KMS-11 (cell line): ENCODE data around the gene RNASE1.
"Not testable (repeated sequence)": the region's sequence is repeated elsewhere in the genome, so short reads cannot be mapped to it uniquely, and the experiment has no call there.

Experiments
- H2AFZ ChIP-seq: fragments of 200-600 bp; sonication (generic); 2 replicates; pipeline ENCODE4 v1.6.1; 2016; ENCODE audit warnings: antibody characterized with exemption, mixed run types, low read depth
- H3K27ac ChIP-seq: fragments of 200-600 bp; sonication (generic); 2 replicates; pipeline ENCODE4 v1.6.1; 2016; ENCODE audit warnings: mild to moderate bottlenecking, mixed run types
- H3K27me3 ChIP-seq: fragments of 200-600 bp; sonication (generic); 2 replicates; pipeline ENCODE4 v1.6.1; 2017; ENCODE audit warnings: mild to moderate bottlenecking, low read depth, mixed run types, moderate library complexity; ENCODE audit not compliant: insufficient read depth
- H3K36me3 ChIP-seq: fragments of 200-600 bp; sonication (generic); 2 replicates; pipeline ENCODE4 v1.6.1; 2017; ENCODE audit warnings: mild to moderate bottlenecking, mixed run types; ENCODE audit not compliant: insufficient read depth
- H3K4me1 ChIP-seq: fragments of 200-600 bp; sonication (generic); 2 replicates; pipeline ENCODE4 v1.6.1; 2016; ENCODE audit warnings: mild to moderate bottlenecking, low read depth, mixed run types; ENCODE audit not compliant: poor library complexity, severe bottlenecking
- H3K4me2 ChIP-seq: fragments of 200-600 bp; sonication (generic); 2 replicates; pipeline ENCODE4 v1.7.0; 2016; ENCODE audit warnings: mild to moderate bottlenecking, mixed run types
- H3K4me3 ChIP-seq: fragments of 200-600 bp; sonication (generic); IDR thresholded peaks from 2 replicates; pipeline ENCODE4 v1.6.1; 2017; ENCODE audit warnings: low read depth, low read length, mixed read lengths; ENCODE audit not compliant: insufficient read depth
- H3K79me2 ChIP-seq: fragments of 200-600 bp; sonication (generic); 2 replicates; pipeline ENCODE4 v1.6.1; 2016; ENCODE audit warnings: low read depth, mixed run types; ENCODE audit not compliant: insufficient read depth
- H3K9ac ChIP-seq: fragments of 200-600 bp; sonication (generic); 2 replicates; pipeline ENCODE4 v1.6.1; 2016; ENCODE audit warnings: mild to moderate bottlenecking, mixed run types
- H4K20me1 ChIP-seq: fragments of 200-600 bp; sonication (generic); 2 replicates; pipeline ENCODE4 v1.6.1; 2016; ENCODE audit warnings: mild to moderate bottlenecking, mixed run types; ENCODE audit not compliant: insufficient read depth
- TF ChIP-seq, protein P1 (sequence below): fragments of 200-600 bp; sonication (generic); conservative IDR thresholded peaks from 2 replicates; pipeline ENCODE4 v1.6.1; 2017; ENCODE audit warnings: low read depth, mild to moderate bottlenecking, antibody characterized with exemption, low read length, moderate library complexity, mixed read lengths

The RNASE1 gene

DNA sequence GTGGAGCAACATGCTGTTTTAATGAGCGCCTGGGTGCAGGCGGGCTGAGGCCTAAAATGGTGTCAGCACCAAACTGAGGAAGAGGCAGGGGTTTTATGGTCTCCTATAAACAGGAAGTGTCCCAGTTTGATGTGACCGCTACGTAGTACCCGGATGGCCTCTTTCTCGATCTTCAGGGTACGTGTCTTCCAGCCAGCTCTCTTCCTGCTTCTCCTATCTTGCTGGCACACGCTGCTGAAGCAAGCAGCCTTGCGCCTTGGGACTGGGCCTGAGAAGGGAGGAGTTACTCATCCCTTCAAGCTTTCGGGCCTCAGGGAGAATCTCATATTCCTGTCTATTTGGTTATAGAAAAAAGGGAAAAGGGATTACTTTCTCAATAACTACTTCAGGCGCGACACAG lies 28.2 kb upstream of the RNASE1 start:
- no peaks in the 10 kb centered on the region for H3K36me3 ChIP-seq
- TF ChIP-seq, protein P1, sequence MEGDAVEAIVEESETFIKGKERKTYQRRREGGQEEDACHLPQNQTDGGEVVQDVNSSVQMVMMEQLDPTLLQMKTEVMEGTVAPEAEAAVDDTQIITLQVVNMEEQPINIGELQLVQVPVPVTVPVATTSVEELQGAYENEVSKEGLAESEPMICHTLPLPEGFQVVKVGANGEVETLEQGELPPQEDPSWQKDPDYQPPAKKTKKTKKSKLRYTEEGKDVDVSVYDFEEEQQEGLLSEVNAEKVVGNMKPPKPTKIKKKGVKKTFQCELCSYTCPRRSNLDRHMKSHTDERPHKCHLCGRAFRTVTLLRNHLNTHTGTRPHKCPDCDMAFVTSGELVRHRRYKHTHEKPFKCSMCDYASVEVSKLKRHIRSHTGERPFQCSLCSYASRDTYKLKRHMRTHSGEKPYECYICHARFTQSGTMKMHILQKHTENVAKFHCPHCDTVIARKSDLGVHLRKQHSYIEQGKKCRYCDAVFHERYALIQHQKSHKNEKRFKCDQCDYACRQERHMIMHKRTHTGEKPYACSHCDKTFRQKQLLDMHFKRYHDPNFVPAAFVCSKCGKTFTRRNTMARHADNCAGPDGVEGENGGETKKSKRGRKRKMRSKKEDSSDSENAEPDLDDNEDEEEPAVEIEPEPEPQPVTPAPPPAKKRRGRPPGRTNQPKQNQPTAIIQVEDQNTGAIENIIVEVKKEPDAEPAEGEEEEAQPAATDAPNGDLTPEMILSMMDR: no peak
- no peak overlapping the region for H2AFZ ChIP-seq
- H3K4me1 ChIP-seq: no peaks in the 10 kb centered on the region
- no peak overlapping the region for H3K27ac ChIP-seq
- no peaks in the 10 kb centered on the region for H3K27me3 ChIP-seq
- H3K9ac ChIP-seq: no peak overlapping the region
- no peak overlapping the region for H3K4me3 ChIP-seq
- H3K79me2 ChIP-seq: no peaks in the 10 kb centered on the region
- no peak overlapping the region for H3K4me2 ChIP-seq
- no peaks in the 10 kb centered on the region for H4K20me1 ChIP-seq

DNA sequence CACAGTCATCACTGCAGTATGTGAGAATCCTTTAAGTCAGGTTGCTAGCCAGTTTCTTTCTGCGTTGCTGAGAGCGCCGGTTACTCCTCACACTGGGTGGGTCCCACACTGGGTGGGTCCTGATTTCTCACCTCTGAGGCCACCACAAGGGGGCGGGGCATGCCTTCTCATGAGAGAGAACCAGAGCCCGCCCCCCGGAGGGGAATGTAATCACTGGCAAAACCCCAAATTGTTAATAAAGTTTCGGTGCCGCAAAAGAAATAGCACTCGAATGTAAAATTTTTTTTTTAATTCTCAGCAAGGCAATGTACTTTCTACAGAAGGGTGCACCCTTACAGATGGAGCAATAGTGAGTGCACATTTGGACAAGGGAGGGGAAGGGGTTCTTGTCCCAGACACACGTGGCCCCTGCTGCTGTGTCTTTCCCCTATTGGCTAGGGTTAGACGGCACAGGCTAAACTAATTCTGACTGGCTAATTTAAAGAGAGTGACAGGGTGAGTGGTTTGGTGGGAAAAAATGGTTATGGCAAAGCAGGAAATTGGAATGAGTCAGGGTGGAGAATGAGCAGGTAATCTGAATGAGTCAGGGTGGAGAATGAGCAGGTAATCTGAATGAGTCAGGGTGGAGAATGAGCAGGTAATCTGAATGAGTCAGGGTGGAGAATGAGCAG lies 25.5 kb upstream of the RNASE1 start:
- H3K27me3 ChIP-seq, H3K79me2 ChIP-seq, H2AFZ ChIP-seq, H3K4me2 ChIP-seq, H3K4me1 ChIP-seq, H3K9ac ChIP-seq, H4K20me1 ChIP-seq, H3K4me3 ChIP-seq, H3K27ac ChIP-seq, H3K36me3 ChIP-seq: not testable (repeated sequence)

DNA sequence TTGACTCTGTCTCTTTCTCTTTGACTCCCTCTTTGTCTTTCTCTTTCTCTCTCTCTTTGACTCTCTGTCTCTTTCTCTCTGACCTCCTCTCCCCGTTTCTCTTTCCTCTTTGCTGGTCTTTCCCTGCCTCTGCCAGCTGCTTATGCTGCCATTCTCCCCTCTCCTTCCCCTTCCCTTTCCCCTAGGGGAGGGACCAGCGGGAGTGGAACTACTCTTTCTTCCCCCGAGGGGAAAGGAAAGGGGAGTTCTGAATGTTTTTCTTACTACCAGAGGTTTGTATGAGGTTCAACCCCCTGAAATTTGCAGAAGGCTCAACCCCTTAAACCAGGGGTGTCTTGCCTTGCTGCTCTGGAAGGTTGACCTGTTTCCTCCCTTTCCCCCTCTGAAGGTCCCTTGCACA lies 24.7 kb upstream of the RNASE1 start:
- Histone ChIP-seq H3K4me3 (no peak overlapping the region), H4K20me1 (no peaks in the 10 kb centered on the region), H3K4me2 (no peak overlapping the region), H2AFZ (no peak overlapping the region), H3K36me3 (no peaks in the 10 kb centered on the region), H3K27me3 (no peaks in the 10 kb centered on the region), H3K4me1 (no peaks in the 10 kb centered on the region), H3K79me2 (no peaks in the 10 kb centered on the region), H3K9ac (no peak overlapping the region), H3K27ac (no peak overlapping the region)
- TF ChIP-seq, protein P1: no peak

DNA sequence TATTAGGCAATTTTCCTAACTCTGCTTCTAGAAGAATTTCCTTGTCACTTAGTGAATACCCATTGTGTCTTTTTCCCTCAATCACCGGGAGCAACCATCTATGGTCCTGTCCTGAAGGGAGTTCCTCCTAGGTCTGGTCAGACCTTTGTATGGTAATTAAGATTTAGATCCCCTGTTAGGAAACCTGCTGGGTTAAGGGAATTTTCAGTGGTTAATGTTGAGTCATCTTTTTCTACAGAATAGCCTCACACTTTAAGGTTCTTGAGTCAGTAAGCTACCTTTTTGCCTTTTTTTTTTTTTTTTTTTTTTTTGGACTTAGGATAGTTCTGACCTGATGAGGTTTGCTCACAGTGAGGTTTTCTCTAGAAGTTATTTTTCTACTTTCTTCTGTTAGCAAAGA lies 24.0 kb upstream of the RNASE1 start:
- not testable (repeated sequence) for H3K4me2 ChIP-seq, H3K4me3 ChIP-seq

DNA sequence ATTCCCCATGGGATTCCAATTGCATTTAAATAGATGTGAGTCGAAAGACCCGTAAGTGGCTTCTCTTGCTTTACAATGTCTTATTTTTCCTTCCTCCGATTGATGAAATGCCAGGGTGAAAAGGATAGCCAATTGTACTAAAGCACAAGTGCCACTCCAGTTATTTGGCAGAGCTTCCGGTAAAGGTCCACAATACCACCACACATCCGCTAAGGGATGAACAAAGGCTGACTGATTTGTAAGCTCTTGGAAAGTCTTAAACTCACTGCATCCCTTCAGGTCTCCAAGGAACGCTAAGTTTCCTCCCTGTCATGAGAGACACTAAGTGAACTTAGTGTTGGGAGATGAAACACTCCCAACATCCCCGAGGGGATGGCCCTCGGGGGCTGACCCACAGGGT lies 21.2 kb upstream of the RNASE1 start:
- Histone ChIP-seq H3K4me1 (no peaks in the 10 kb centered on the region), H2AFZ (no peak overlapping the region), H3K9ac (no peak overlapping the region), H3K27me3 (no peaks in the 10 kb centered on the region), H3K27ac (no peak overlapping the region), H3K4me3 (no peak overlapping the region), H3K79me2 (no peaks in the 10 kb centered on the region), H3K36me3 (no peaks in the 10 kb centered on the region), H3K4me2 (no peak overlapping the region), H4K20me1 (no peaks in the 10 kb centered on the region)
- TF ChIP-seq, protein P1: no peak

More for the DNA sequence above, 24.0 kb upstream of the RNASE1 start:
- not testable (repeated sequence) for H3K4me1 ChIP-seq, H3K9ac ChIP-seq, H3K27ac ChIP-seq, H3K79me2 ChIP-seq, H3K27me3 ChIP-seq, H4K20me1 ChIP-seq, H2AFZ ChIP-seq, H3K36me3 ChIP-seq

DNA sequence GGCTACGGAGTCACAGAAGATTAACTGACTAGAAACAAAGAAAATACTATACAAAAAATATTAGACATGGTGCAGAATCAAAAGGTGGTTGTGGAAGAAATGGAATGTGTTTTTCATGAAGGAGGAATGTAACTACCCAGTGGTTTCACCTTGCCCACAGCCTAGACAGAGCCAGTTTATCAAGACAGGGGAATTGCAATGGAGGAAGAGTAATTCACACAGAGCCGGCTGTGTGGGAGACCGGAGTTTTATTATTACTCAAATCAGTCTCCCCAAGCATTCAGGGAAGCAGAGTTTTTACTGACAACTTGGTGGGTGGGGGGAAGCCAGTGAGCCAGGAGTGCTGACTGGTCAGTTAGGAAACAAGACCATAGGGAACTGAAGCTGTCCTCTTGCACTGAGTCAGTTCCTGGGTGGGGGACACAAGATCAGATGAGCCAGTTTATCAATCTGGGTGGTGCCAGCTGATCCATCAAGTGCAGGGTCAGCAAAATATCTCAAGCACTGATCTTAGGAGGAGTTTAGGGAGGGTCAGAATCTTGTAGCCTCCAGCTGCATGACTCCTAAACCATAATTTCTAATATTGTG lies 19.0 kb upstream of the RNASE1 start:
- not testable (repeated sequence) for H3K9ac ChIP-seq, H3K4me3 ChIP-seq, H4K20me1 ChIP-seq, H3K4me2 ChIP-seq, H3K27me3 ChIP-seq, H3K27ac ChIP-seq, H3K79me2 ChIP-seq, H3K4me1 ChIP-seq, H2AFZ ChIP-seq, H3K36me3 ChIP-seq
